HEK293 (cell line): ENCODE measurements around the gene EFHD1.

Experiments
- AEBP2 ChIP-seq: fragments of 450-650 bp; formaldehyde crosslinking; IDR thresholded peaks from 2 replicates; pipeline ENCODE4 v1.5.1; 2016; ENCODE audit warnings: missing biosample characterization, missing genetic modification characterization, borderline replicate concordance
- ATF2 ChIP-seq: fragments of 450-650 bp; formaldehyde crosslinking; IDR thresholded peaks from 2 replicates; pipeline ENCODE4 v1.5.1; 2016; ENCODE audit warnings: missing biosample characterization, missing genetic modification characterization, low read depth
- ELK4 ChIP-seq: IDR thresholded peaks from 2 replicates; pipeline ENCODE4 v1.6.1; 2011; ENCODE audit warnings: mild to moderate bottlenecking, low read depth, low read length, borderline replicate concordance
- IKZF3 ChIP-seq: fragments of 450-650 bp; IDR thresholded peaks from 2 replicates; pipeline ENCODE4 v1.5.0; 2018; ENCODE audit warnings: missing biosample characterization, mild to moderate bottlenecking, missing genetic modification characterization, moderate library complexity
- PBX3 ChIP-seq: sonication (generic); formaldehyde crosslinking; IDR thresholded peaks from 2 replicates; pipeline ENCODE4 v1.8.1; 2022; ENCODE audit warnings: mild to moderate bottlenecking, moderate library complexity, missing genetic modification reagents
- YY1 ChIP-seq: fragments of 450-650 bp; formaldehyde crosslinking; IDR thresholded peaks from 2 replicates; pipeline ENCODE4 v1.5.1; 2018; ENCODE audit warnings: missing biosample characterization, missing genetic modification characterization
- ZBTB48 ChIP-seq: fragments of 450-650 bp; formaldehyde crosslinking; IDR thresholded peaks from 2 replicates; pipeline ENCODE4 v1.5.1; 2016; ENCODE audit warnings: missing biosample characterization, missing genetic modification characterization
- ZNF140 ChIP-seq: fragments of 450-650 bp; formaldehyde crosslinking; IDR thresholded peaks from 2 replicates; pipeline ENCODE4 v1.5.1; 2016; ENCODE audit warnings: missing biosample characterization, missing genetic modification characterization
- ZNF514 ChIP-seq: fragments of 450-650 bp; formaldehyde crosslinking; IDR thresholded peaks from 2 replicates; pipeline ENCODE4 v1.5.1; 2016; ENCODE audit warnings: missing biosample characterization, missing genetic modification characterization
- ZNF561 ChIP-seq: fragments of 450-650 bp; IDR thresholded peaks from 2 replicates; pipeline ENCODE4 v1.5.1; 2018; ENCODE audit warnings: missing biosample characterization, missing genetic modification characterization, borderline replicate concordance
- TF ChIP-seq, protein P1 (sequence below): fragments of 450-650 bp; formaldehyde crosslinking; IDR thresholded peaks from 2 replicates; pipeline ENCODE4 v1.5.1; 2016; ENCODE audit warnings: missing biosample characterization, missing genetic modification characterization
- TF ChIP-seq, protein P2 (sequence below): fragments of 450-650 bp; formaldehyde crosslinking; IDR thresholded peaks from 2 replicates; pipeline ENCODE4 v1.5.1; 2016; ENCODE audit warnings: missing biosample characterization, missing genetic modification characterization

DNA sequence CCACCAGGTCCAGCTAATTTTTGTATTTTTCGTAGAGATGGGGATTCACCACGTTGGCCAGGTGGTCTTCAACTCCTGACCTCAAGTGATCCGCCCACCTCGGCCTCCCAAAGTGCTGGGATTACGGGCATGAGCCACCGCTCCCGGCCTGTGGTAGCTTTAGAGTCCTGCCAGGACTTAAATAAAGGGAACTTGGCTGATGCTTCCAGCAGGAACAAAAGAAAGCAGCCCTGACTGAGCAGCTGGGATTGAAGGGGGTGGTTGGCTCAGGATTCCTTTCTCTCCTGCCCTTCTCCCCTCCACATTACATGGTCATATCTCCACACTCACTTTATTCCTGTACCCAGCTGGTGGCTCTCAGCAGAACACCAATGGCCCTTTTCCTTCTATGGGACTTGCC lies 20.0 kb downstream of the EFHD1 start:
- TF ChIP-seq IKZF3 (tag by site-specific recombination) (no peak), ELK4 (no peak), PBX3 (no peak), YY1 (tag by site-specific recombination) (no peak), ATF2 (tag by site-specific recombination) (no peak), ZNF514 (tag by site-specific recombination) (no peak), ZBTB48 (tag by site-specific recombination) (no peak), ZNF140 (tag by site-specific recombination) (no peak), ZNF561 (tag by site-specific recombination) (no peak), AEBP2 (tag by site-specific recombination) (no peak)
- TF ChIP-seq, protein P1, sequence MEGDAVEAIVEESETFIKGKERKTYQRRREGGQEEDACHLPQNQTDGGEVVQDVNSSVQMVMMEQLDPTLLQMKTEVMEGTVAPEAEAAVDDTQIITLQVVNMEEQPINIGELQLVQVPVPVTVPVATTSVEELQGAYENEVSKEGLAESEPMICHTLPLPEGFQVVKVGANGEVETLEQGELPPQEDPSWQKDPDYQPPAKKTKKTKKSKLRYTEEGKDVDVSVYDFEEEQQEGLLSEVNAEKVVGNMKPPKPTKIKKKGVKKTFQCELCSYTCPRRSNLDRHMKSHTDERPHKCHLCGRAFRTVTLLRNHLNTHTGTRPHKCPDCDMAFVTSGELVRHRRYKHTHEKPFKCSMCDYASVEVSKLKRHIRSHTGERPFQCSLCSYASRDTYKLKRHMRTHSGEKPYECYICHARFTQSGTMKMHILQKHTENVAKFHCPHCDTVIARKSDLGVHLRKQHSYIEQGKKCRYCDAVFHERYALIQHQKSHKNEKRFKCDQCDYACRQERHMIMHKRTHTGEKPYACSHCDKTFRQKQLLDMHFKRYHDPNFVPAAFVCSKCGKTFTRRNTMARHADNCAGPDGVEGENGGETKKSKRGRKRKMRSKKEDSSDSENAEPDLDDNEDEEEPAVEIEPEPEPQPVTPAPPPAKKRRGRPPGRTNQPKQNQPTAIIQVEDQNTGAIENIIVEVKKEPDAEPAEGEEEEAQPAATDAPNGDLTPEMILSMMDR (tag by site-specific recombination), result no peak
- TF ChIP-seq, protein P2, sequence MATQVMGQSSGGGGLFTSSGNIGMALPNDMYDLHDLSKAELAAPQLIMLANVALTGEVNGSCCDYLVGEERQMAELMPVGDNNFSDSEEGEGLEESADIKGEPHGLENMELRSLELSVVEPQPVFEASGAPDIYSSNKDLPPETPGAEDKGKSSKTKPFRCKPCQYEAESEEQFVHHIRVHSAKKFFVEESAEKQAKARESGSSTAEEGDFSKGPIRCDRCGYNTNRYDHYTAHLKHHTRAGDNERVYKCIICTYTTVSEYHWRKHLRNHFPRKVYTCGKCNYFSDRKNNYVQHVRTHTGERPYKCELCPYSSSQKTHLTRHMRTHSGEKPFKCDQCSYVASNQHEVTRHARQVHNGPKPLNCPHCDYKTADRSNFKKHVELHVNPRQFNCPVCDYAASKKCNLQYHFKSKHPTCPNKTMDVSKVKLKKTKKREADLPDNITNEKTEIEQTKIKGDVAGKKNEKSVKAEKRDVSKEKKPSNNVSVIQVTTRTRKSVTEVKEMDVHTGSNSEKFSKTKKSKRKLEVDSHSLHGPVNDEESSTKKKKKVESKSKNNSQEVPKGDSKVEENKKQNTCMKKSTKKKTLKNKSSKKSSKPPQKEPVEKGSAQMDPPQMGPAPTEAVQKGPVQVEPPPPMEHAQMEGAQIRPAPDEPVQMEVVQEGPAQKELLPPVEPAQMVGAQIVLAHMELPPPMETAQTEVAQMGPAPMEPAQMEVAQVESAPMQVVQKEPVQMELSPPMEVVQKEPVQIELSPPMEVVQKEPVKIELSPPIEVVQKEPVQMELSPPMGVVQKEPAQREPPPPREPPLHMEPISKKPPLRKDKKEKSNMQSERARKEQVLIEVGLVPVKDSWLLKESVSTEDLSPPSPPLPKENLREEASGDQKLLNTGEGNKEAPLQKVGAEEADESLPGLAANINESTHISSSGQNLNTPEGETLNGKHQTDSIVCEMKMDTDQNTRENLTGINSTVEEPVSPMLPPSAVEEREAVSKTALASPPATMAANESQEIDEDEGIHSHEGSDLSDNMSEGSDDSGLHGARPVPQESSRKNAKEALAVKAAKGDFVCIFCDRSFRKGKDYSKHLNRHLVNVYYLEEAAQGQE (tag by site-specific recombination), result no peak
